ENCODE results near the gene ADAMTSL1. TPM values are rescaled to one million over a fixed set of nuclear protein-coding genes. Genes with fewer than 3 reads are reported as not detected.
A peak's percentile ranks its signal among the peaks of the same experiment; 100 is the strongest.

Gene ADAMTSL1
- total and polyA plus RNA-seq, 2 of the 13 experiments (the other 11 are each of a cell fraction or from before 2014, with no cell fraction given), result not detected

DNA sequence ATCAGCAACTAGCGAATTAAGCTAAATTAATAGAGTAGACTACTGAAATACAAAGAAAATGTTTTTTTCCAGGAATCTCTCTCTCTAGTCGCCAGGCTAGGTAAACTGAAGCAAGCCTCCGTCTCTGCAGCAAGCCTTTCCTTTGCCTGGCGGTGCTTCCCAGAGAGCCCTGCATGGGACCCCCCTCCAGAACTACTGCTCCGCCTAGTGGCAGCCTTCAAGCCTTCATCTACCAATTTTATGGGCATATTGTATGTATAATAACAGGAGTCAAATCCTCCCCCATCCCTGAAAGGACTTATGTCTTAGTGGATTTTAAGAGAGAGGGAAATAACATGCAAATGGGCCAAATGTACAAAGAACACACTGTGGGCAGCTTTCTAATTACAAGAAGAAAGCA lies 317.1 kb downstream of the ADAMTSL1 start:
- in situ Hi-C loops (cut with HindIII; ENCODE audit: extremely low pct_ligation_motif_present, low pct_unique_long_range_greater_than_20kb) (no loop called here), intact Hi-C loops (cut with micrococcal nuclease; ENCODE audit: unreplicated experiment) (loop anchor here (1.0 to 10.0 kb wide), 2 partner anchors 234 to 536 kb away; no protein-coding TSS in a partner anchor)
- Histone ChIP-seq H3K4me2 (ENCODE audit: low read depth, low read length) (no peak overlapping the region), H3K4me1 (ENCODE audit: insufficient read depth, low read length) (no peaks in the 10 kb centered on the region), H3K4me3 (replicated peaks in 1 of 3; ENCODE audit: insufficient read depth in 1 of 3, low read depth in 2 of 3, low read length in 3 of 3) (no peak overlapping the region), H4K20me1 (ENCODE audit: insufficient read depth, low read length) (no peaks in the 10 kb centered on the region), H3K27ac (ENCODE audit: extremely low read length, insufficient read depth, low read length) (no peak overlapping the region), H3K9me3 (ENCODE audit: low read length) (no peaks in the 10 kb centered on the region), H3K36me3 (replicated peaks in 1 of 2; ENCODE audit: control insufficient read depth in 1 of 2, insufficient read depth in 2 of 2, low read length in 2 of 2) (no peaks in the 10 kb centered on the region), H3K79me2 (ENCODE audit: insufficient read depth, low read length) (no peaks in the 10 kb centered on the region), H3K9ac (ENCODE audit: insufficient read depth, low read depth, low read length) (no peak overlapping the region), H3K27me3 (ENCODE audit: control insufficient read depth in 1 of 2, insufficient read depth in 2 of 2, low read length in 2 of 2) (no peaks in the 10 kb centered on the region; a peak in 1 of 5 replicates), H2AFZ (ENCODE audit: low read length) (no peak overlapping the region)
- no peak for FAIRE-seq
- BruUV-seq (replicated peaks), result no TSS peak
- WGBS (ENCODE audit: low lambda C conversion rate), result 3% methylated on average over 5 of the region's 5 CpGs
- peak; percentile 39 for DNase-seq (ENCODE audit: low spot score)
- no peak for TF ChIP-seq RELA (CRISPR knock-in tag; IDR thresholded peaks at IDR 0.05)
- peak; percentile 44 for TF ChIP-seq SMC3 (IDR thresholded peaks at IDR 0.05; ENCODE audit: low read length)
- TF ChIP-seq XRCC5 (optimal IDR thresholded peaks at IDR 0.05; ENCODE audit: low read length), result peak; percentile 34
- TF ChIP-seq STAG1 (CRISPR knock-in tag; IDR thresholded peaks at IDR 0.05), result peak; percentile 52
- TF ChIP-seq, protein P1, sequence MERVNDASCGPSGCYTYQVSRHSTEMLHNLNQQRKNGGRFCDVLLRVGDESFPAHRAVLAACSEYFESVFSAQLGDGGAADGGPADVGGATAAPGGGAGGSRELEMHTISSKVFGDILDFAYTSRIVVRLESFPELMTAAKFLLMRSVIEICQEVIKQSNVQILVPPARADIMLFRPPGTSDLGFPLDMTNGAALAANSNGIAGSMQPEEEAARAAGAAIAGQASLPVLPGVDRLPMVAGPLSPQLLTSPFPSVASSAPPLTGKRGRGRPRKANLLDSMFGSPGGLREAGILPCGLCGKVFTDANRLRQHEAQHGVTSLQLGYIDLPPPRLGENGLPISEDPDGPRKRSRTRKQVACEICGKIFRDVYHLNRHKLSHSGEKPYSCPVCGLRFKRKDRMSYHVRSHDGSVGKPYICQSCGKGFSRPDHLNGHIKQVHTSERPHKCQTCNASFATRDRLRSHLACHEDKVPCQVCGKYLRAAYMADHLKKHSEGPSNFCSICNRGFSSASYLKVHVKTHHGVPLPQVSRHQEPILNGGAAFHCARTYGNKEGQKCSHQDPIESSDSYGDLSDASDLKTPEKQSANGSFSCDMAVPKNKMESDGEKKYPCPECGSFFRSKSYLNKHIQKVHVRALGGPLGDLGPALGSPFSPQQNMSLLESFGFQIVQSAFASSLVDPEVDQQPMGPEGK (CRISPR knock-in tag; IDR thresholded peaks at IDR 0.05), result peak; percentile 31; the same call in 1 of the 2 replicates
- TF ChIP-seq, protein P2, sequence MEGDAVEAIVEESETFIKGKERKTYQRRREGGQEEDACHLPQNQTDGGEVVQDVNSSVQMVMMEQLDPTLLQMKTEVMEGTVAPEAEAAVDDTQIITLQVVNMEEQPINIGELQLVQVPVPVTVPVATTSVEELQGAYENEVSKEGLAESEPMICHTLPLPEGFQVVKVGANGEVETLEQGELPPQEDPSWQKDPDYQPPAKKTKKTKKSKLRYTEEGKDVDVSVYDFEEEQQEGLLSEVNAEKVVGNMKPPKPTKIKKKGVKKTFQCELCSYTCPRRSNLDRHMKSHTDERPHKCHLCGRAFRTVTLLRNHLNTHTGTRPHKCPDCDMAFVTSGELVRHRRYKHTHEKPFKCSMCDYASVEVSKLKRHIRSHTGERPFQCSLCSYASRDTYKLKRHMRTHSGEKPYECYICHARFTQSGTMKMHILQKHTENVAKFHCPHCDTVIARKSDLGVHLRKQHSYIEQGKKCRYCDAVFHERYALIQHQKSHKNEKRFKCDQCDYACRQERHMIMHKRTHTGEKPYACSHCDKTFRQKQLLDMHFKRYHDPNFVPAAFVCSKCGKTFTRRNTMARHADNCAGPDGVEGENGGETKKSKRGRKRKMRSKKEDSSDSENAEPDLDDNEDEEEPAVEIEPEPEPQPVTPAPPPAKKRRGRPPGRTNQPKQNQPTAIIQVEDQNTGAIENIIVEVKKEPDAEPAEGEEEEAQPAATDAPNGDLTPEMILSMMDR (CRISPR knock-in tag; IDR thresholded peaks at IDR 0.05), result peak; percentile 60
- TF ChIP-seq ZMYM4 (CRISPR knock-in tag; IDR thresholded peaks at IDR 0.05), result no peak
- ChIA-PET CTCF (ENCODE audit: low intra/inter-chr PET ratio, low total read pairs) (no interaction called here), POLR2A (no interaction called here)
- ATAC-seq, result peak; percentile 91

Data from HepG2 (cell line).